Bronchial smooth muscle cell (primary cell): ENCODE measurements around the gene PARP12. TPM values are rescaled to one million over a fixed set of nuclear protein-coding genes. Genes with fewer than 3 reads are reported as not detected.

ENCODE experiments used
- total RNA-seq: library from RNA; depleted of rRNA; stranded (reverse); fragments of >200 nt; gene quantifications from 2 replicates; pipeline ENCODE4 v1.2.1, GENCODE V29; 2014

Gene PARP12
- total RNA-seq, result 10.1 and 13.7 TPM in 2 replicates

DNA sequence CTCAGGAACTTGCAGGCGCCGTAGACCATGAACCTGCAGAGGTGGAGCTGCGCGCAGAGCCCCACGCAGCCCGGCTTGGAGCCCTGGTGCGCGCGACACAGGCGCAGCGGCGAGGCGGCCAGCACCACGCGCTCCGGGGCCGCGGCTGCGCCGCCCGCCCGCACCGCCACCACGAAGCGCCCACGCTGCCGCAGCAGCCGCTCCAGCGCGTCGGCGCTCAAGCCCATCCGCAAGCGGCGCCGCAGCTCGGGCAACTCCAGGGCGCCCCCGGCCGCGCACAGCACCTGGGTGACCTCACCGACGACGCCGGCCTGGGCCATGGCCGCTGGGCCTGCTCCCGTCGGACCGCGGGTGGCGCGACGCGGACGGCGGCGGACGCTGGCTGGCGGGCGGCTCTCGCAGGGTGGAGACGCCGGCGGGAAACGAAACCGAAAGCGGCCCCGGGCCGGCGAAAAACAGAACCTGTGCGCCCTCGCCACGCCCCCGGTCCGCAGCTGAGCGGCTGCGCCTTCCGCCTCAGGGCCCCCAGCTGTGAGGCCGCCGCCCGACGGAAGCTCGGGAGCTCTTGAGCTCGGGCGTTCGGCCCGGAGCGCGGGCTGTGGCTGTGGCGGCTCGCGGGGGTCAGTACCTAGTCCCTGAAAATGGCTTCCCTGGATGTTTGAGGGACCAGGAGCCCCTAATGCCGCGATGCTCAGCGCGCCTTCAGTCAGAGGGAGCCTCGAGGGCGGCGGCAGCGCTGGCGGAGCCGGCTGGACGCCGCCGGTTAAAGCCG, at the start of gene PARP12:
Gene PARP12 (minus strand): TSS at position 424 of the 772 bp plus-strand sequence. CDS start 104 bp downstream, at position 320.

Other genes starting within 250 kb of the PARP12 start
- 2.1 and 3.0 TPM in 2 replicates for gene TBXAS1, start 233.7 kb downstream of the PARP12 start, total RNA-seq
- gene KDM7A, start 114.0 kb upstream of the PARP12 start, total RNA-seq, result 2.0 and 4.6 TPM in 2 replicates